SH-SY5Y (cell line): ENCODE results near the gene OSBPL3.

Experiments
- GATA2 ChIP-seq: IDR thresholded peaks from 2 replicates; pipeline ENCODE4 v1.6.1; 2011; ENCODE audit warnings: mild to moderate bottlenecking, low read depth, low read length
- GATA3 ChIP-seq: IDR thresholded peaks from 2 replicates; pipeline ENCODE4 v1.6.1; 2011; ENCODE audit warnings: low read depth, mild to moderate bottlenecking, low read length, moderate library complexity

DNA sequence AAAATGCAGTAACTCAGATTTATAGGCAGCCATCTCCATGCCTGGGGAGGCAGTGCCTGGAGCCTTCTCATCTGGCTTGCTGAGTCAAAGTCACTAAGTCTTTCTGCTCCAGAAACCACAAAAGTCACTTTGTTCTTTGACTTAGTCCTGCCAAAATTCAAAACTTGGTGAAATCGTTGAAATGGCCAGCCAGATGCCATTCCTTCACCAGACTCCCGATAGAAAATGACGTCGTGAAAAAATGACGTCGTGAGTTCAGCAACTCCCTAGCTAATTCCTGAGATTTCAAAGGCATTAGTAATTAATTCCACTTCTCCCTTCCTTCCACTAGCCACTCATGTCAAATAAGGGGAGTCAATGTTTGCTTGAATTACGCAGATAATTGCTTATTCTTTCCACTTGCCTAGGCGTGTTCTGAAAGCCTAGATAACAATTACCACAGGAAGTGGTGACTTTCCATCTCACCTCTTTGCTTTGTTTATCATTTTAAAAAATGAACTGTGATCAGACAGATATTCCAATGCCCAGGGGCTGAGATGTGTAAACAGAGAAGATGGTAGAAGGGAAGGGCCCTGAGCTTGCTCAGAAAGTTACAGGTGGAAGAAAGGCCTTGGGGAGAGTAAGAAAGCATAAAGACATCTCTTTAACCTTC lies 48.5 kb upstream of the OSBPL3 start:
- TF ChIP-seq GATA2 (no peak), GATA3 (no peak)
